NCI-H187 treated with DMSO at 0.1 percent for 48 hours (cell line): ENCODE results near the gene MEI1.

ENCODE experiments used
- DNase-seq: peaks from one replicate; lab custom pipeline; 2025; lab: John Stamatoyannopoulos, UW

MEI1 gene

GRCh38 chr22:41841085-41841712, 141.9 kb downstream of the MEI1 start:
- no peak for DNase-seq

GRCh38 chr22:41842996-41843970, 144.0 kb downstream of the MEI1 start:
- DNase-seq, result no peak

- DNase-seq, result no peak
Observed at GRCh38 chr22:41844036-41844435, 144.7 kb downstream of the MEI1 start.

- no peak for DNase-seq
Observed at GRCh38 chr22:41844513-41844912, 145.2 kb downstream of the MEI1 start.

- DNase-seq, result no peak
Observed at GRCh38 chr22:41845380-41846267, 146.3 kb downstream of the MEI1 start.

GRCh38 chr22:41846268-41846987, 147.1 kb downstream of the MEI1 start:
- DNase-seq, result no peak

GRCh38 chr22:41847300-41847699, 148.0 kb downstream of the MEI1 start:
- DNase-seq, result peak; percentile 57

GRCh38 chr22:41848468-41848867, 149.2 kb downstream of the MEI1 start:
- no peak for DNase-seq
